Measurements from ENCODE around the gene WASF2. TPM values are rescaled to one million over a fixed set of nuclear protein-coding genes. Genes with fewer than 3 reads are reported as not detected.

Gene WASF2
- total RNA-seq, 2 donors from 2014 or later, result 42.0 to 63.6 TPM

DNA sequence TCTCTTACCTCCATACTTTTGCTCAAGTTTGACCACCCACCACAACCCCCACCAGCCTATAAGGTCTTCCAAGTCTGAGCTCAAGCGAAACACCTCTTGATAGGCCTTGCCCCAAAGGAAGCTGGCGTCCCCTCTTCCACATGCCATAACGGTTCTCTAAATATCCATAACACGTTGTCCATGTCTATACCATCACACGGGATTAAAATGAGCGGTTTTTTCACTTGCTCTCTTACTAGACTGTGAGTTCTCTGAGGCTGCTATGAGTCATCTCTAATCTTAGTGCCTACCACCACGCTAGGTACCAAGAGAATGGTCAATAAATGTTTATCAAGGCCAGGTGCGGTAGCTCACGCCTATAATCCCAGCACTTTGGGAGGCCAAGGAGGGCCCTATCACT, 41.0 kb downstream of the WASF2 start:
- no peak for TF ChIP-seq POLR2AphosphoS5 (IDR thresholded peaks at IDR 0.05)
- no peak for TF ChIP-seq POLR2A (IDR thresholded peaks at IDR 0.05)
- TF ChIP-seq, protein P1, sequence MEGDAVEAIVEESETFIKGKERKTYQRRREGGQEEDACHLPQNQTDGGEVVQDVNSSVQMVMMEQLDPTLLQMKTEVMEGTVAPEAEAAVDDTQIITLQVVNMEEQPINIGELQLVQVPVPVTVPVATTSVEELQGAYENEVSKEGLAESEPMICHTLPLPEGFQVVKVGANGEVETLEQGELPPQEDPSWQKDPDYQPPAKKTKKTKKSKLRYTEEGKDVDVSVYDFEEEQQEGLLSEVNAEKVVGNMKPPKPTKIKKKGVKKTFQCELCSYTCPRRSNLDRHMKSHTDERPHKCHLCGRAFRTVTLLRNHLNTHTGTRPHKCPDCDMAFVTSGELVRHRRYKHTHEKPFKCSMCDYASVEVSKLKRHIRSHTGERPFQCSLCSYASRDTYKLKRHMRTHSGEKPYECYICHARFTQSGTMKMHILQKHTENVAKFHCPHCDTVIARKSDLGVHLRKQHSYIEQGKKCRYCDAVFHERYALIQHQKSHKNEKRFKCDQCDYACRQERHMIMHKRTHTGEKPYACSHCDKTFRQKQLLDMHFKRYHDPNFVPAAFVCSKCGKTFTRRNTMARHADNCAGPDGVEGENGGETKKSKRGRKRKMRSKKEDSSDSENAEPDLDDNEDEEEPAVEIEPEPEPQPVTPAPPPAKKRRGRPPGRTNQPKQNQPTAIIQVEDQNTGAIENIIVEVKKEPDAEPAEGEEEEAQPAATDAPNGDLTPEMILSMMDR (IDR thresholded peaks at IDR 0.05), result no peak
- H3K27ac ChIP-seq, result no peak overlapping the region
- 93% methylated on average over 9 of the region's 9 CpGs for WGBS
- intact Hi-C loops (cut with DNase I), result no loop called here
- no peak for DNase-seq (ENCODE audit: low spot score)
- no peaks in the 10 kb centered on the region for H3K36me3 ChIP-seq
- H3K4me1 ChIP-seq (replicated peaks), result peaks cover 6% of the 10 kb centered on the region
- no peak overlapping the region for H3K4me3 ChIP-seq
- H3K9me3 ChIP-seq, result no peaks in the 10 kb centered on the region
- no peaks in the 10 kb centered on the region for H3K27me3 ChIP-seq (replicated peaks; ENCODE audit: insufficient read depth)

DNA sequence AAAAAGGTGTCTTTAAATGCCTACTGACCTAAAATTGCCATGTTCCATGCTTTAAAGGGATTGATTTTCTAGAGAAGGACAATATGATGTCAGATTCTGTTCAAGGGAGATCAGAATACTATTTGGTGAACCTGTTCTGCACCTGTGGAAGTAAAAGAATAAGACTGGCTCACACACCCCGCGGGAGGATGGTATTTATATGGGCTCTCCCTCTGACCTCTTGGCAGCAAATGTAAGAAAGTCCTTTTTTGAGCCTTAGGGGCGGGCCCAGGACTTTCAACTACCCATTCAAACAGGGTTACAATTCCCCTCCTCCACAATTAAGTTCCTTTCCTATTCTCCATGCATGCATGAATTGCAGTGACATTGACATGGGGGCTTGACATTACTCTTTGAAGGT, 42.1 kb downstream of the WASF2 start:
- TF ChIP-seq POLR2AphosphoS5 (IDR thresholded peaks at IDR 0.05), result no peak
- no peaks in the 10 kb centered on the region for H3K36me3 ChIP-seq
- WGBS, result 47% methylated on average over 3 of the region's 3 CpGs
- H3K4me1 ChIP-seq (replicated peaks), result peaks cover 6% of the 10 kb centered on the region
- H3K9me3 ChIP-seq, result no peaks in the 10 kb centered on the region
- intact Hi-C loops (cut with DNase I), result no loop called here
- H3K27ac ChIP-seq, result no peak overlapping the region
- DNase-seq (ENCODE audit: low spot score), result no peak
- H3K4me3 ChIP-seq, result no peak overlapping the region
- no peaks in the 10 kb centered on the region for H3K27me3 ChIP-seq (replicated peaks; ENCODE audit: insufficient read depth)

DNA sequence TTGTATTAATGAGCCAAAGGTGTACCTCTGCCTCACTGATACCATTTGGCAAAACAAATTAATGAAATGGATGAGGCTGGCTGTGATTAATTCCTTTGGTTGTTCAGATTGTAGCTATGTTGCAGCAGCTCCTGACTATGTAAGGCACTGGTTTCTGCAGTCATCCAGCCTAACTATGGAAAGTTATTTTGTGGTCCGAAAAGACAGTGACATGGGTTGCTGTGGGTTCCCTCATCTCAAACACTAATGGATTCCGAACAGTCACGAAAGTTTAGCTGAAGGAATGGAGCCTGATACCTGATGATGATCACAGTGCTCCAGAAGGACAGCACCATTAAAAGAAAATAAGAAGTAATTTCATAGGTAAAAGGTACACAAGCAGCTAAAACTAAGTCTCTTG, 42.6 kb downstream of the WASF2 start:
- no peak for TF ChIP-seq POLR2A (IDR thresholded peaks at IDR 0.05)
- no peak for TF ChIP-seq POLR2AphosphoS5 (IDR thresholded peaks at IDR 0.05)
- TF ChIP-seq, protein P1 (IDR thresholded peaks at IDR 0.05), result no peak
- WGBS, result 75% methylated on average over 3 of the region's 3 CpGs
- Histone ChIP-seq H3K4me3 (no peak overlapping the region), H3K9me3 (no peaks in the 10 kb centered on the region), H3K36me3 (no peaks in the 10 kb centered on the region), H3K27ac (no peak overlapping the region), H3K4me1 (replicated peaks) (peaks cover 6% of the 10 kb centered on the region), H3K27me3 (replicated peaks; ENCODE audit: insufficient read depth) (no peaks in the 10 kb centered on the region)
- DNase-seq (ENCODE audit: low spot score), result no peak
- intact Hi-C loops (cut with DNase I), result no loop called here

DNA sequence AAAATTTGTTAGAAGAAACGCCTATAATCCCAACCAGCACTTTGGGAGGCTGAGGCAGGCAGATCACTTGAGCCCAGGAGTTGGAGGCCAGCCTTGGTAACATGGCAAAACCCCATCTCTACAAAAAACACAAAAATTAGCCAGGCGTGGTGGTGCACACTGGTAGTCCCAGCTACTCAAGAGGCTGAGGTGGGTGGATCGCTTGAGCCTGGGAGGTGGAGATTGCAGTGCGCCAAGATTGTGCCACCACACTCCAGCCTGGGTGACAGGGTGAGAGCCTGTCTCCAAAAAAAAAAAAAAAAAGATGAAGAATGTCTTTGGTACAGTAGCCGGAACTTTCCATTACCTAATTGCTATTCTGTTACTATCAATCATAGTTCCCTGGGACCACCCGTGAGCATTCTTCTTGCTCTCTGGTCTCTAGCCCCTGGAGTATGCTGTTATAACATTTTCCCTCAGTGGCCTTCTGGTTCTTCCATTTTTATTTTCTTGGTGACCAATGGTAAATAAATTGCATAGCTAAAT, 43.4 kb downstream of the WASF2 start:
- Histone ChIP-seq H3K9me3 (no peaks in the 10 kb centered on the region), H3K36me3 (no peaks in the 10 kb centered on the region), H3K27ac (no peak overlapping the region), H3K4me3 (no peak overlapping the region), H3K4me1 (replicated peaks) (peaks cover 3% of the 10 kb centered on the region), H3K27me3 (replicated peaks; ENCODE audit: insufficient read depth) (no peaks in the 10 kb centered on the region)
- DNase-seq (ENCODE audit: low spot score), result no peak
- intact Hi-C loops (cut with DNase I), result no loop called here
- WGBS, result 80% methylated on average over 6 of the region's 6 CpGs
- TF ChIP-seq POLR2AphosphoS5 (IDR thresholded peaks at IDR 0.05), result no peak
- TF ChIP-seq, protein P1 (IDR thresholded peaks at IDR 0.05), result no peak
- TF ChIP-seq POLR2A (IDR thresholded peaks at IDR 0.05), result no peak

DNA sequence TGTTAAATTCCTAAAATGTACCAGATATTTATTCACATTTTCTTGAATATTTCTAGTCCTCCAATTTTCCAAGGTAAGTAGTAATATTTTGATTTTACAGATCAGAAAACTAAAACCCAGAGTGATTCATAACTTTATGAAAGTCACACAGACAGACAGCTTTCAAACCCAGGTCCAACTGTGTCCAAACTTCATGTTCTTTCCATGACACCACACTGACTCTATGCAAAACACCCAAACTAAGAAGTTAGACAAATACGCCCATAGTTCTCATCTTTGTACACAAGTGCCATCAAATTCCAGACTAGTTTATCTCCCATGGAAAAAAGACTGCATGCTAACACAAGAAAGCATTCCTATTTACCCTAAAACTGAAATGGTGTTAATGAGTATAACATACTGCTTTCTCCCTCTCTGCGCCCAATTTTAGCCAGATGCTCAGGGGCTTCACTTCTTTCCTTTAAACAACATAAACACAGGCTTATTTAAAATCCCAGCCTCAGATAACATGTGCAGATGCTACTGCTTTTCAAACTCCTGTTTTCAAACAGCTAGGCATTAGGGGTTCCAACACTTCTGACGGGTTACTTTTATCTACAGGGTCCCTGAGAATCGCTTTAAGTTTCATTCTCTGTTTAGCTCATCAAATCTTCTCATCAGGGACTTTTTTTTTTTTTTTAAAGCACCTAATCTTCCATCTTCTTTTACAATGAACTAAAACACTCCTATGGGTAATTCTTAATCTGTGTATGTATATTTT, 44.6 kb downstream of the WASF2 start:
- Histone ChIP-seq H3K9me3 (no peaks in the 10 kb centered on the region), H3K4me1 (replicated peaks) (no peaks in the 10 kb centered on the region), H3K4me3 (no peak overlapping the region), H3K36me3 (no peaks in the 10 kb centered on the region), H3K27me3 (replicated peaks; ENCODE audit: insufficient read depth) (no peaks in the 10 kb centered on the region), H3K27ac (no peak overlapping the region)
- TF ChIP-seq POLR2A (IDR thresholded peaks at IDR 0.05), result no peak
- TF ChIP-seq, protein P1 (IDR thresholded peaks at IDR 0.05), result no peak
- no peak for TF ChIP-seq POLR2AphosphoS5 (IDR thresholded peaks at IDR 0.05)
- no peak for DNase-seq (ENCODE audit: low spot score)
- WGBS, result 68% methylated on average over 4 of the region's 4 CpGs
- intact Hi-C loops (cut with DNase I), result no loop called here
